Neural cell (in vitro differentiated cells): Measurements from ENCODE around the gene EFCC1. TPM values are rescaled to one million over a fixed set of nuclear protein-coding genes. Genes with fewer than 3 reads are reported as not detected.

Experiments used
- H2AFZ ChIP-seq: fragments of 200-600, 300-800 bp; sonication (generic), shearing (Covaris generic); 2 replicates; pipeline ENCODE4 v1.6.0; 2014; ENCODE audit warnings: low read depth, mild to moderate bottlenecking, antibody characterized with exemption, low read length, moderate library complexity
- H3F3A ChIP-seq: fragments of 200-600 bp; shearing (Covaris generic); 2 replicates; pipeline ENCODE4 v1.6.1; 2016; ENCODE audit warnings: mild to moderate bottlenecking, moderate library complexity, mixed read lengths, antibody characterized with exemption, low read length; ENCODE audit not compliant: insufficient read depth, poor library complexity, severe bottlenecking
- H3K27ac ChIP-seq: fragments of 200-600, 300-800 bp; sonication (generic), shearing (Covaris generic); 2 replicates; pipeline ENCODE4 v1.5.1; 2014; ENCODE audit warnings: mild to moderate bottlenecking, low read length, moderate library complexity
- H3K27me3 ChIP-seq: fragments of 300-800, 200-600 bp; sonication (generic), shearing (Covaris generic); 2 replicates; pipeline ENCODE4 v1.6.0; 2014; ENCODE audit warnings: mild to moderate bottlenecking, low read depth, low read length, moderate library complexity; ENCODE audit not compliant: insufficient read depth
- H3K36me3 ChIP-seq: fragments of 300-800, 200-600 bp; sonication (generic), shearing (Covaris generic); 2 replicates; pipeline ENCODE4 v1.5.1; 2014; ENCODE audit warnings: mild to moderate bottlenecking, antibody characterized with exemption, low read length, moderate library complexity; ENCODE audit not compliant: insufficient read depth
- H3K4me2 ChIP-seq: fragments of 300-800, 200-600 bp; sonication (generic), shearing (Covaris generic); 2 replicates; pipeline ENCODE4 v1.6.0; 2014; ENCODE audit warnings: mild to moderate bottlenecking, low read length
- H3K4me3 ChIP-seq: fragments of 300-800, 200-600 bp; sonication (generic), shearing (Covaris generic); 2 replicates; pipeline ENCODE4 v1.5.1; 2014; ENCODE audit warnings: mild to moderate bottlenecking, low read length, moderate library complexity
- H3K79me2 ChIP-seq: fragments of 200-600 bp; shearing (Covaris generic); replicated peaks from 2 replicates; pipeline ENCODE4 v1.6.0; 2014; ENCODE audit warnings: mild to moderate bottlenecking, low read length, moderate library complexity; ENCODE audit not compliant: insufficient read depth
- H3K9ac ChIP-seq: fragments of 300-800, 200-600 bp; sonication (generic), shearing (Covaris generic); 2 replicates; pipeline ENCODE4 v1.6.1; 2016; ENCODE audit warnings: mild to moderate bottlenecking, low read length, mixed read lengths
- H3K9me2 ChIP-seq: fragments of 200-600 bp; shearing (Covaris generic); 2 replicates; pipeline ENCODE4 v1.6.1; 2016; ENCODE audit warnings: mild to moderate bottlenecking, low read length, mixed read lengths; ENCODE audit not compliant: insufficient read depth
- H3K9me3 ChIP-seq: fragments of 200-600, 300-800 bp; sonication (generic), shearing (Covaris generic); 2 replicates; pipeline ENCODE4 v1.6.1; 2016; ENCODE audit warnings: mild to moderate bottlenecking, mixed run types, low read length, moderate library complexity, mixed read lengths
- H4K20me1 ChIP-seq: fragments of 200-600 bp; shearing (Covaris generic); 2 replicates; pipeline ENCODE4 v1.6.1; 2016; ENCODE audit warnings: mild to moderate bottlenecking, mixed run types; ENCODE audit not compliant: insufficient read depth
- CTCF ChIP-seq: fragments of 450-650 bp; IDR thresholded peaks from 2 replicates; pipeline ENCODE4 v1.5.1; 2014; ENCODE audit warnings: antibody characterized with exemption, mild to moderate bottlenecking, moderate library complexity; ENCODE audit not compliant: poor library complexity, severe bottlenecking
- EP300 ChIP-seq: fragments of 450-650 bp; conservative IDR thresholded peaks from 2 replicates; pipeline ENCODE4 v1.6.1; 2014; ENCODE audit warnings: antibody characterized with exemption, mild to moderate bottlenecking, moderate library complexity; ENCODE audit not compliant: poor library complexity, severe bottlenecking
- EZH2 ChIP-seq: fragments of 200-600, 300-800 bp; shearing (Covaris generic), sonication (generic); IDR thresholded peaks from 2 replicates; pipeline ENCODE4 v1.6.1; 2014; ENCODE audit warnings: antibody characterized with exemption, low read length, borderline replicate concordance, mild to moderate bottlenecking; ENCODE audit not compliant: insufficient read depth, poor library complexity, severe bottlenecking
- MXI1 ChIP-seq: fragments of 450-650 bp; conservative IDR thresholded peaks from 2 replicates; pipeline ENCODE4 v1.6.1; 2014; ENCODE audit warnings: antibody characterized with exemption, mild to moderate bottlenecking; ENCODE audit not compliant: poor library complexity, severe bottlenecking
- POLR2AphosphoS5 ChIP-seq: IDR thresholded peaks from 2 replicates; pipeline ENCODE4 v1.6.1; 2012
- RAD21 ChIP-seq: fragments of 450-650 bp; conservative IDR thresholded peaks from 2 replicates; pipeline ENCODE4 v1.6.1; 2014; ENCODE audit warnings: antibody characterized with exemption, mild to moderate bottlenecking, moderate library complexity
- SMC3 ChIP-seq: fragments of 450-650 bp; conservative IDR thresholded peaks from 2 replicates; pipeline ENCODE4 v1.6.1; 2014; ENCODE audit warnings: antibody characterized with exemption, mild to moderate bottlenecking, moderate library complexity; ENCODE audit not compliant: poor library complexity
- TAF1 ChIP-seq: IDR thresholded peaks from 2 replicates; pipeline ENCODE4 v1.6.1; 2012; ENCODE audit warnings: low read depth
- polyA plus RNA-seq: library from polyadenylated mRNA; depleted of rRNA; stranded (reverse); fragments of >200 nt; gene quantifications from 2 replicates; pipeline ENCODE4 v1.2.3, GENCODE V29; 2014
- TF ChIP-seq, protein P1 (sequence below): IDR thresholded peaks from 2 replicates; pipeline ENCODE4 v1.6.1; 2012; ENCODE audit warnings: borderline replicate concordance

The EFCC1 gene
- polyA plus RNA-seq, 1 donor from 2014 or later = not detected

DNA sequence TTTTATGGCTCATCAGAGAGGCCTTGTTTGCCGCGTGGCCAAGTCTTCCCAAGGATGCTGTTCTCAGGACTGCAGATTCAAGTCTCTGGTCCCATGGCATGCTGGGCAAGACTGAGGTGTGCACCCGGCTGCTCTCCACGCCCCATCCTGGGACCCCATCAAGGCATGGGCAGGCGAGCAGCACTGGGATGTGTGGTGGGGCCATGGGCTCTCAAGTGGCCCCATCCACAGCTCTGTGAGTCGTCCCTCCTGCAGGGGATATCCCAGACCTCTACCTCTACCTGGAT, 46.4 kb downstream of the EFCC1 start:
- no peaks in the 10 kb centered on the region for H3K27me3 ChIP-seq
- no peak overlapping the region for H3K27ac ChIP-seq
- no peaks in the 10 kb centered on the region for H3K9me3 ChIP-seq
- no peaks in the 10 kb centered on the region for H3K79me2 ChIP-seq
- no peak overlapping the region for H2AFZ ChIP-seq
- TF ChIP-seq, protein P1, sequence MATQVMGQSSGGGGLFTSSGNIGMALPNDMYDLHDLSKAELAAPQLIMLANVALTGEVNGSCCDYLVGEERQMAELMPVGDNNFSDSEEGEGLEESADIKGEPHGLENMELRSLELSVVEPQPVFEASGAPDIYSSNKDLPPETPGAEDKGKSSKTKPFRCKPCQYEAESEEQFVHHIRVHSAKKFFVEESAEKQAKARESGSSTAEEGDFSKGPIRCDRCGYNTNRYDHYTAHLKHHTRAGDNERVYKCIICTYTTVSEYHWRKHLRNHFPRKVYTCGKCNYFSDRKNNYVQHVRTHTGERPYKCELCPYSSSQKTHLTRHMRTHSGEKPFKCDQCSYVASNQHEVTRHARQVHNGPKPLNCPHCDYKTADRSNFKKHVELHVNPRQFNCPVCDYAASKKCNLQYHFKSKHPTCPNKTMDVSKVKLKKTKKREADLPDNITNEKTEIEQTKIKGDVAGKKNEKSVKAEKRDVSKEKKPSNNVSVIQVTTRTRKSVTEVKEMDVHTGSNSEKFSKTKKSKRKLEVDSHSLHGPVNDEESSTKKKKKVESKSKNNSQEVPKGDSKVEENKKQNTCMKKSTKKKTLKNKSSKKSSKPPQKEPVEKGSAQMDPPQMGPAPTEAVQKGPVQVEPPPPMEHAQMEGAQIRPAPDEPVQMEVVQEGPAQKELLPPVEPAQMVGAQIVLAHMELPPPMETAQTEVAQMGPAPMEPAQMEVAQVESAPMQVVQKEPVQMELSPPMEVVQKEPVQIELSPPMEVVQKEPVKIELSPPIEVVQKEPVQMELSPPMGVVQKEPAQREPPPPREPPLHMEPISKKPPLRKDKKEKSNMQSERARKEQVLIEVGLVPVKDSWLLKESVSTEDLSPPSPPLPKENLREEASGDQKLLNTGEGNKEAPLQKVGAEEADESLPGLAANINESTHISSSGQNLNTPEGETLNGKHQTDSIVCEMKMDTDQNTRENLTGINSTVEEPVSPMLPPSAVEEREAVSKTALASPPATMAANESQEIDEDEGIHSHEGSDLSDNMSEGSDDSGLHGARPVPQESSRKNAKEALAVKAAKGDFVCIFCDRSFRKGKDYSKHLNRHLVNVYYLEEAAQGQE = no peak
- TF ChIP-seq SMC3 = no peak
- no peak for TF ChIP-seq TAF1
- no peak for TF ChIP-seq EZH2
- no peak for TF ChIP-seq POLR2AphosphoS5
- no peak for TF ChIP-seq RAD21
- no peak for TF ChIP-seq CTCF
- TF ChIP-seq EP300 = no peak
- no peak for TF ChIP-seq MXI1
- H3K36me3 ChIP-seq = no peaks in the 10 kb centered on the region
- H3K4me2 ChIP-seq = no peak overlapping the region
- no peaks in the 10 kb centered on the region for H3F3A ChIP-seq
- H4K20me1 ChIP-seq = no peaks in the 10 kb centered on the region
- no peak overlapping the region for H3K9ac ChIP-seq
- no peak overlapping the region for H3K4me3 ChIP-seq
- no peaks in the 10 kb centered on the region for H3K9me2 ChIP-seq

DNA sequence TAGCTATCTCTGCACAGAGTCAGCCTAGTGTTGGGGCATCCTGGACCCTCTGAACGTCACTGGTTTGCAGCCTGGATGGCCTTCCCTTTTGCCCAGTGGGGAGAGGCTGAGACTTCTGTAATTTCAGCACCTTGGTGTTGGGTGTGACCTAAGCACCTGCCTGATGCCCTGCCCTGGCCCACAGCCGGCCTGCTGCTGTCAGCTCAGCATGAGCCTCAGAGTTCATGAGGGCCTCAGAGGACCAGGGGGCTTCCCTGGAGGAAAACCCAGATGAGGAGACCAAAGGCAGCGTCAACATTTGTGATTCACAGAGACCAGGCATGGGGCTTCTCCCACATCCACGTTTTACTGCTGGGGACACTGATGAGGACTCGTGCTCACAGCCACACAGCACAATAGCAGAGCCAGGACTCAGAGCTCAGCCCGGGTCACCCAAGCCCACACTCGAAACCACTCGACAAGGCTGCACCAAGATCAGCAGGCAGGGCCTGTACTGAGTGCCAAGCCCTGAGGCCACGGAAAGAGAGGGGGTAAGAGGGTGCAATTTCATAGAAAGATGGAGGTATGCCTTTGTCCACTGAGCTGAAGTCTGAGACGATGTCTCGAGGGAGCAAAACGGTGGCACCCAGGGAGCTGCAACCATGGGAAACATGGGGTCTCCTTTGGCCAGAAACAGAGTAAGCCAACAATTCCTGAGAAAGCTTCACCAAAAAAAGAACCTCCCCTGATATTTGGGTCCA, 49.6 kb downstream of the EFCC1 start:
- TF ChIP-seq MXI1 (no peak), EZH2 (no peak), CTCF (no peak), RAD21 (no peak), TAF1 (no peak), POLR2AphosphoS5 (no peak), EP300 (no peak), SMC3 (no peak)
- TF ChIP-seq, protein P1 = no peak
- Histone ChIP-seq H3K4me3 (no peak overlapping the region), H3K36me3 (no peaks in the 10 kb centered on the region), H3K27ac (no peak overlapping the region), H3K9me2 (no peaks in the 10 kb centered on the region), H3K9me3 (no peaks in the 10 kb centered on the region), H3K27me3 (no peaks in the 10 kb centered on the region), H2AFZ (no peak overlapping the region), H4K20me1 (no peaks in the 10 kb centered on the region), H3K9ac (no peak overlapping the region), H3F3A (no peaks in the 10 kb centered on the region), H3K4me2 (no peak overlapping the region), H3K79me2 (no peaks in the 10 kb centered on the region)
